HEK293 (cell line): ENCODE results near the gene APOO.

Experiments used
- CTCF ChIA-PET: fragments of 350-600 bp; formaldehyde crosslinking; extraction: SDS; loops from one replicate; lab custom pipeline; 2021; ENCODE audit warnings: antibody characterized with exemption; lab: Yijun Ruan, JAX
- POLR2A ChIA-PET: fragments of 300-600 bp; formaldehyde crosslinking; extraction: SDS; loops from one replicate; lab custom pipeline; 2020; ENCODE audit warnings: antibody characterized with exemption, inconsistent platforms; lab: Yijun Ruan, JAX
- H3K27ac ChIP-seq: fragments of 200-500 bp; sonication (Bioruptor generic); 2 replicates; pipeline ENCODE4 v1.5.1; 2014; ENCODE audit warnings: low read depth, low read length, control low read depth, inconsistent platforms; ENCODE audit errors: extremely low read depth
- H3K36me3 ChIP-seq, 2 experiments: fragments of 200-500 bp in 1 of 2; sonication (Bioruptor generic) in 1 of 2; 1 replicate in 1 of 2; 2 replicates in 1 of 2; pipeline ENCODE4 v1.5.1; 2014 to 2017; ENCODE audit warnings: inconsistent platforms in 2 of 2, low read length in 2 of 2; ENCODE audit not compliant: control insufficient read depth in 2 of 2, insufficient read depth in 1 of 2
- H3K4me1 ChIP-seq: fragments of 200-500 bp; sonication (Bioruptor generic); 2 replicates; pipeline ENCODE4 v1.5.1; 2014; ENCODE audit warnings: mild to moderate bottlenecking, low read length, inconsistent platforms; ENCODE audit not compliant: control insufficient read depth, insufficient read depth
- H3K4me3 ChIP-seq: 2 replicates; pipeline ENCODE4 v1.5.1; 2011; ENCODE audit warnings: low read depth, mild to moderate bottlenecking, control low read depth, low read length, moderate library complexity
- H3K9me3 ChIP-seq: fragments of 200-500 bp; sonication (Bioruptor generic); 2 replicates; pipeline ENCODE4 v1.5.1; 2014; ENCODE audit warnings: low read depth, low read length, inconsistent platforms; ENCODE audit not compliant: control insufficient read depth, insufficient read depth
- MYNN ChIP-seq: fragments of 450-650 bp; formaldehyde crosslinking; IDR thresholded peaks from 2 replicates; pipeline ENCODE4 v1.5.1; 2016; ENCODE audit warnings: missing biosample characterization, missing genetic modification characterization, borderline replicate concordance
- OVOL3 ChIP-seq: fragments of 450-650 bp; formaldehyde crosslinking; IDR thresholded peaks from 2 replicates; pipeline ENCODE4 v1.5.1; 2016; ENCODE audit warnings: missing biosample characterization, missing genetic modification characterization
- PATZ1 ChIP-seq: fragments of 450-650 bp; formaldehyde crosslinking; IDR thresholded peaks from 2 replicates; pipeline ENCODE4 v1.5.1; 2016; ENCODE audit warnings: missing biosample characterization, missing genetic modification characterization
- TRIM28 ChIP-seq: IDR thresholded peaks from 2 replicates; pipeline ENCODE4 v1.6.1; 2011; ENCODE audit warnings: low read length, control low read depth, borderline replicate concordance
- ZFHX2 ChIP-seq: fragments of 450-650 bp; formaldehyde crosslinking; conservative IDR thresholded peaks from 2 replicates; pipeline ENCODE4 v1.5.1; 2016; ENCODE audit warnings: missing biosample characterization, missing genetic modification characterization
- ZNF121 ChIP-seq: fragments of 450-650 bp; formaldehyde crosslinking; IDR thresholded peaks from 2 replicates; pipeline ENCODE4 v1.5.1; 2016; ENCODE audit warnings: missing biosample characterization, missing genetic modification characterization
- ZNF133 ChIP-seq: fragments of 450-650 bp; formaldehyde crosslinking; IDR thresholded peaks from 2 replicates; pipeline ENCODE4 v1.5.1; 2016; ENCODE audit warnings: missing biosample characterization, missing genetic modification characterization
- ZNF138 ChIP-seq: fragments of 450-650 bp; formaldehyde crosslinking; IDR thresholded peaks from 2 replicates; pipeline ENCODE4 v1.5.1; 2016; ENCODE audit warnings: missing biosample characterization, missing genetic modification characterization, borderline replicate concordance
- ZNF23 ChIP-seq: fragments of 450-650 bp; formaldehyde crosslinking; IDR thresholded peaks from 2 replicates; pipeline ENCODE4 v1.5.1; 2016; ENCODE audit warnings: missing biosample characterization, missing genetic modification characterization, borderline replicate concordance
- ZNF239 ChIP-seq: fragments of 450-650 bp; formaldehyde crosslinking; IDR thresholded peaks from 2 replicates; pipeline ENCODE4 v1.5.1; 2016; ENCODE audit warnings: missing biosample characterization, missing genetic modification characterization
- ZNF311 ChIP-seq: fragments of 450-650 bp; formaldehyde crosslinking; IDR thresholded peaks from 2 replicates; pipeline ENCODE4 v1.5.1; 2017; ENCODE audit warnings: missing biosample characterization, missing genetic modification characterization, borderline replicate concordance
- ZNF366 ChIP-seq: fragments of 450-650 bp; formaldehyde crosslinking; conservative IDR thresholded peaks from 2 replicates; pipeline ENCODE4 v1.5.1; 2016; ENCODE audit warnings: missing biosample characterization, missing genetic modification characterization
- ZNF394 ChIP-seq: fragments of 450-650 bp; formaldehyde crosslinking; IDR thresholded peaks from 2 replicates; pipeline ENCODE4 v1.5.1; 2016; ENCODE audit warnings: missing biosample characterization, missing genetic modification characterization, mild to moderate bottlenecking, moderate library complexity, borderline replicate concordance
- ZNF426 ChIP-seq: fragments of 450-650 bp; formaldehyde crosslinking; IDR thresholded peaks from 2 replicates; pipeline ENCODE4 v1.5.1; 2017; ENCODE audit warnings: missing biosample characterization, missing genetic modification characterization, mild to moderate bottlenecking, inconsistent platforms, moderate library complexity
- ZNF48 ChIP-seq: fragments of 450-650 bp; formaldehyde crosslinking; IDR thresholded peaks from 2 replicates; pipeline ENCODE4 v1.5.1; 2016; ENCODE audit warnings: missing biosample characterization, missing genetic modification characterization
- ZNF560 ChIP-seq: fragments of 450-650 bp; formaldehyde crosslinking; IDR thresholded peaks from 2 replicates; pipeline ENCODE4 v1.5.1; 2017; ENCODE audit warnings: missing biosample characterization, missing genetic modification characterization, borderline replicate concordance
- ZNF654 ChIP-seq: fragments of 450-650 bp; formaldehyde crosslinking; IDR thresholded peaks from 2 replicates; pipeline ENCODE4 v1.5.1; 2016; ENCODE audit warnings: low read depth, missing biosample characterization, missing genetic modification characterization
- ZNF658 ChIP-seq: fragments of 450-650 bp; formaldehyde crosslinking; IDR thresholded peaks from 2 replicates; pipeline ENCODE4; 2016; ENCODE audit warnings: missing biosample characterization, missing genetic modification characterization
- ZNF843 ChIP-seq: fragments of 450-650 bp; formaldehyde crosslinking; IDR thresholded peaks from 2 replicates; pipeline ENCODE4 v1.5.1; 2016; ENCODE audit warnings: missing biosample characterization, missing genetic modification characterization
- ZSCAN16 ChIP-seq: fragments of 450-650 bp; formaldehyde crosslinking; IDR thresholded peaks from 2 replicates; pipeline ENCODE4 v1.5.1; 2016; ENCODE audit warnings: missing biosample characterization, missing genetic modification characterization
- TF ChIP-seq, protein P1 (sequence below): fragments of 450-650 bp; formaldehyde crosslinking; IDR thresholded peaks from 2 replicates; pipeline ENCODE4 v1.5.1; 2017; ENCODE audit warnings: missing biosample characterization, missing genetic modification characterization
- TF ChIP-seq, protein P2 (sequence below): fragments of 450-650 bp; formaldehyde crosslinking; IDR thresholded peaks from 2 replicates; pipeline ENCODE4 v1.5.1; 2016; ENCODE audit warnings: missing biosample characterization, missing genetic modification characterization

Gene APOO

GRCh38 chrX:23879380-23880090, 28.2 kb downstream of the APOO start:
- CTCF ChIA-PET: interaction anchor here (0.7 to 1.9 kb wide), 2 partner anchors 22 to 569 kb away, joined by 3 to 6 read pairs; no protein-coding TSS in a partner anchor
- TF ChIP-seq ZNF366 (no peak), TRIM28 (no peak), ZNF843 (tag by site-specific recombination) (no peak), ZNF239 (tag by site-specific recombination) (no peak)
- TF ChIP-seq, protein P1, sequence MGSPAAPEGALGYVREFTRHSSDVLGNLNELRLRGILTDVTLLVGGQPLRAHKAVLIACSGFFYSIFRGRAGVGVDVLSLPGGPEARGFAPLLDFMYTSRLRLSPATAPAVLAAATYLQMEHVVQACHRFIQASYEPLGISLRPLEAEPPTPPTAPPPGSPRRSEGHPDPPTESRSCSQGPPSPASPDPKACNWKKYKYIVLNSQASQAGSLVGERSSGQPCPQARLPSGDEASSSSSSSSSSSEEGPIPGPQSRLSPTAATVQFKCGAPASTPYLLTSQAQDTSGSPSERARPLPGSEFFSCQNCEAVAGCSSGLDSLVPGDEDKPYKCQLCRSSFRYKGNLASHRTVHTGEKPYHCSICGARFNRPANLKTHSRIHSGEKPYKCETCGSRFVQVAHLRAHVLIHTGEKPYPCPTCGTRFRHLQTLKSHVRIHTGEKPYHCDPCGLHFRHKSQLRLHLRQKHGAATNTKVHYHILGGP (tag by site-specific recombination): no peak
- Histone ChIP-seq H3K36me3 (peaks cover 0 to 3% of the 10 kb centered on the region in 2 experiments; a peak in 1 of 3 replicates), H3K9me3 (no peaks in the 10 kb centered on the region), H3K27ac (no peak overlapping the region), H3K4me3 (no peak overlapping the region), H3K4me1 (peaks cover 14% of the 10 kb centered on the region)
- POLR2A ChIA-PET: interaction anchor here (0.7 kb wide), 1 partner anchor 189 kb away, joined by 3 read pairs; no protein-coding TSS in a partner anchor

DNA sequence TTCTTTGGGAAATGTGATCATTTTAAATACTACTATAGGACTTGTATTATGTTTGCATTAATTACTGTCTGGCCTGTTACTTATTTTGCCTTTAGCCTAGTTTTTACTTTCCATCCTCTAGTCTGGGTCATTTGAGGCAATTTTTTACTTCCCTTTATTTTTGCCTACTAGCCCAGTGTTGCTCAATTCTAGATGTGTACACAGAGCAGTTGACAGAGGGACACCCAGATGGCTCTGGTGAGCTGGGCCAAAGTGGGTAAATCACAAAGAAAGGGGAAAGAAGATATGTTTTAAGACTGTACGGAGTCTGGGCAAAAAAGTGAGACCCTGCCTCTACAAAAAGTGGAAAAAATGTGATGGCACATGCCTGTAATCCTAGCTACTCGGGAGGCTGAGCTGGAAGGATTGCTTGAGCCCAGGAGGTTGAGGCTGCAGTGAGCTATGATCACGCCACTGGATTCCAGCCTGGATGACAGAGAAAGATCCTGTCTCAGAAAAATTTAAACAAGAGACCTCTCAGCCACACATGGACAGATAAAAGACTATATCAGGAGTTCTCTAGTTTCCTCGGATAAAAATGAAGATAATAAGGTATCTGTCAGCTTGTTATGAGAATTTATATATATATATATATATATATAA, 35.7 kb downstream of the APOO start:
- CTCF ChIA-PET: no interaction called here
- no peak for TF ChIP-seq ZNF121
- TF ChIP-seq ZSCAN16: no peak
- no peak for TF ChIP-seq ZNF426
- TF ChIP-seq ZNF560 (tag by site-specific recombination): no peak
- TF ChIP-seq ZNF394 (tag by site-specific recombination): no peak
- TF ChIP-seq PATZ1 (tag by site-specific recombination): no peak
- TF ChIP-seq ZNF48 (tag by site-specific recombination): no peak
- TF ChIP-seq, protein P2, sequence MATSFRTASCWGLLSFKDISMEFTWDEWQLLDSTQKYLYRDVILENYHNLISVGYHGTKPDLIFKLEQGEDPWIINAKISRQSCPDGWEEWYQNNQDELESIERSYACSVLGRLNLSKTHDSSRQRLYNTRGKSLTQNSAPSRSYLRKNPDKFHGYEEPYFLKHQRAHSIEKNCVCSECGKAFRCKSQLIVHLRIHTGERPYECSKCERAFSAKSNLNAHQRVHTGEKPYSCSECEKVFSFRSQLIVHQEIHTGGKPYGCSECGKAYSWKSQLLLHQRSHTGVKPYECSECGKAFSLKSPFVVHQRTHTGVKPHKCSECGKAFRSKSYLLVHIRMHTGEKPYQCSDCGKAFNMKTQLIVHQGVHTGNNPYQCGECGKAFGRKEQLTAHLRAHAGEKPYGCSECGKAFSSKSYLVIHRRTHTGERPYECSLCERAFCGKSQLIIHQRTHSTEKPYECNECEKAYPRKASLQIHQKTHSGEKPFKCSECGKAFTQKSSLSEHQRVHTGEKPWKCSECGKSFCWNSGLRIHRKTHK (tag by site-specific recombination): no peak
- no peak for TF ChIP-seq ZNF654
- no peak for TF ChIP-seq OVOL3 (tag by site-specific recombination)
- no peak for TF ChIP-seq ZNF311 (tag by site-specific recombination)
- TF ChIP-seq ZNF23: no peak
- TF ChIP-seq ZNF138 (tag by site-specific recombination): no peak
- no peak for TF ChIP-seq MYNN (tag by site-specific recombination)
- no peak for TF ChIP-seq ZNF133
- no peak for TF ChIP-seq ZFHX2 (tag by site-specific recombination)
- TF ChIP-seq ZNF658 (tag by site-specific recombination): no peak
- Histone ChIP-seq H3K9me3 (no peaks in the 10 kb centered on the region), H3K36me3 (peaks cover 0 to 2% of the 10 kb centered on the region in 2 experiments; a peak in 1 of 3 replicates), H3K4me1 (peaks cover 4% of the 10 kb centered on the region; the same call in 1 of the 2 replicates), H3K4me3 (no peak overlapping the region), H3K27ac (no peak overlapping the region)
- POLR2A ChIA-PET: no interaction called here
